Stimulated activated CD4-positive, alpha-beta T cell treated with anti-CD3 and anti-CD28 coated beads, Interleukin-4, amount 100 ng/mL, for 48 hours (primary cell): ENCODE results near the gene AK1.

Experiments
- DNase-seq, 2 donors: peaks; one replicate each; pipeline ENCODE4 v3.0.0-alpha.2; 2020; ENCODE audit warnings: low read depth in 2 of 2

AK1 gene, protein sequence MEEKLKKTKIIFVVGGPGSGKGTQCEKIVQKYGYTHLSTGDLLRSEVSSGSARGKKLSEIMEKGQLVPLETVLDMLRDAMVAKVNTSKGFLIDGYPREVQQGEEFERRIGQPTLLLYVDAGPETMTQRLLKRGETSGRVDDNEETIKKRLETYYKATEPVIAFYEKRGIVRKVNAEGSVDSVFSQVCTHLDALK

GRCh38 chr9:127877566-127877998, at the start of gene AK1:
TSS of gene AK1 (minus strand) at chr9:127877675. CDS start at chr9:127874617, 3,058 bp downstream.
- DNase-seq = no peak

- DNase-seq = no peak
Measured at GRCh38 chr9:127926906-127927200, 49.4 kb upstream of the AK1 start.

DNA sequence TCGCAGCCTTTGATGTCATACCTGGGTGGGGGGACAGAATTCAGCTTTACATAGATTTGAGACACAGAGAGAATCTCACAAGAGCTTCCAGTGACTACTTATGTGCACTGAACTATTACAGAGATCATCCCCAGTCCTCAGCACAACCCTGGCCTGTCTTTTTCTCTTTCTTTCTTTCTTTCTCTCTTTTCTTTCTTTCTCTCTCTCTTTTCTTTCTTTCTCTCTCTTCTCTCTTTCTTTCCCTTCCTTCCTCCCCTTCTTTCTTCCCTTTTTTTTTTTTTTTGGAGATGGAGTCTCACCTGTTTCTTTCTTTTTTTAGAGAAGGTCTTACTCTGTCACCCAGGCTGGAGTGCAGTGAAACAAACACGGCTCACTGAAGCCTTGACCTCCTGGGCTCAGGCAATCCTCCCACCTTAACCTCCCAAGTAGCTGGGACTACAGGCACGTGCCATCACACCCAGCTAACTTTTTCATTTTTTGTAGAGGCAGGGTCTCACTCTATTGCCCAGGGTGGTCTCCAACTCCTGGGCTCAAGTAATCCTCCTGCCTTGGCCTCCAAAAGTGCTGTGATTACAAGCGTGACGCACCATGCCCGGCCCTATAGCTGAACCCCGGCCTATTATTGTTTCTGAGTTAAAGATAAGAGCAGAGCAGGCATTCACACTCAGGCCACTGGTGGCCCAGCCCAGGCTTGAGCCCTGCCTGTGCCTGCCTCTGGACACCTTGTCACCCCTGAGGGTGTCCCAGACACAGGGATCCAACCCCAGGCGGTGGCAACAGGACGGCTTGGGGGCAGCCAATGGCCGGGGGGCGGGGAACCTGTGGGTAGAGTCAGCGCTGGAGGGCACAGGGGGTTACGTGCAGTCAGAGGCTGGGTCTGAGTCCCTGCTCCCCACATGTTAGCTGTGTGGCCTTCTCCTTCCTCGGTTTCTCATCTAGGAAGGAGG, 48.8 kb upstream of the AK1 start:
- no peak for DNase-seq

DNA sequence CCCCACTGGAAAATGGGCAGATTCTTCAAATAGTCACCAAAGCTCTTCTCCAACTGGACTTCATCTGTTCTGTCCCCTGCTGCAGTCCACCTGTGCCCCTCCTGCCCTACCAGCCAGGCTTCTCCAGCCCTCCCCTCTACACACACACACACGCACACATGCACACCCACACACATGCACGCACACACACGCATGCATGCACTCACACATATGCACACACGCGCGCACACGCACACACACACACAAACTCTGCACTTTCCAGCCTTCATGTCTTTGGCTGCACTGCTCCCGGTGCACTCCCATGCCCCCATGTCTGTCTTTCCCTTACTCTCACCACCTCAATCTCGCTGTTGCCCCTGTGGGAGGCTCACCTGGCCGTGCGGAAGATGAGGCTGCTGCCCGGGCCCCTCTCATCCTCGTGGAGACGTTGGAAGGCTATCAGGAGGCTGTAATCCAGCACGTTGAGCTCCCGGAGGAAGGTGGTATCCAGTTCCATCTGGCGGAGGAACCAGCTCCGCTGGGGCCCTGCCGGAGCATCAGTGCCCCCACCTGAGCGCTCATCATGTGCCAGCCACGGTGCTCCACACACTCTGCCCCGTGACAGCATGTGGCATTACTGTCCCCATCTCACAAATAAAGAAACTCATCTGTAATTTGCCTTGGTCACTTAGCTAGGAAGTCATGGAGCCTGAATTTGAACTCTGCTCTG, 47.4 kb upstream of the AK1 start:
- DNase-seq = no peak

DNA sequence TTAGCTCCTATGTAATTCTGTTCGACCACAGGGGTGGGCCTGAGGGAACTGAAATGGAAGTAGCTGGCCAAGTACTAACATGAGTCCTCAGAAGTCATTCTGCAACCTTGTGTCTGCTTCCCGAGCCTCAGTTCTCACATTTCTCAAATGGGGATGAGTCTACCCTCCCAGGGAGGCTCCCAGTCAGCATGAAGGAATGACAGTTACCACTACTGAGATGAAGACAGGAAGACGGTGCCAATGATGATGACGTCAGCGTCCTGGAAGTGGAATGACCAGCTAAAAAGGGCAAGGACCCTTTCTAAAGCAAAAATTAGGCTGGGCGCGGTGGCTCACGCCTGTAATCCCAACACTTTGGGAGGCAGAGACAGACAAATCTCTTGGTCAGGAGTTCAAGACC, 46.3 kb upstream of the AK1 start:
- no peak for DNase-seq

DNA sequence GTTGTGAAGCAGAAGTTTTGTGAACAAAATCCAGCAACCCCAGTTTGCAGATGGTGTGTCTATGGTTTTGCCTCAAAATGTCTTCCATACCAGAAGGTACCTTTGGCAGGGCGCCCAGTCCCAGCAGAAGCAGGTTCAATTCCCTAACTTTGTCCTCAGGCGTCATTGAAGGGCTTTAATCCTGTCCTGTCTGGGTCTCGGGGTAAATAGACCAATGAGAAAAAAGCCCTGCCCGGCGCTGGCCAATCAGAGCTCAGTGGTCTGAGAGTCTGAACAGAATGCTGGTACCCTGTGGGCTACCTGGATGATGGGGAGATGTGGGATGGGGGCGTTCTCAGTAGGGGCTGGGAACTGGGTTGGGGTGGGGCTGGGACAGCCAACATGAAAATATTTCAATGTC, 45.6 kb upstream of the AK1 start:
- DNase-seq = no peak

DNA sequence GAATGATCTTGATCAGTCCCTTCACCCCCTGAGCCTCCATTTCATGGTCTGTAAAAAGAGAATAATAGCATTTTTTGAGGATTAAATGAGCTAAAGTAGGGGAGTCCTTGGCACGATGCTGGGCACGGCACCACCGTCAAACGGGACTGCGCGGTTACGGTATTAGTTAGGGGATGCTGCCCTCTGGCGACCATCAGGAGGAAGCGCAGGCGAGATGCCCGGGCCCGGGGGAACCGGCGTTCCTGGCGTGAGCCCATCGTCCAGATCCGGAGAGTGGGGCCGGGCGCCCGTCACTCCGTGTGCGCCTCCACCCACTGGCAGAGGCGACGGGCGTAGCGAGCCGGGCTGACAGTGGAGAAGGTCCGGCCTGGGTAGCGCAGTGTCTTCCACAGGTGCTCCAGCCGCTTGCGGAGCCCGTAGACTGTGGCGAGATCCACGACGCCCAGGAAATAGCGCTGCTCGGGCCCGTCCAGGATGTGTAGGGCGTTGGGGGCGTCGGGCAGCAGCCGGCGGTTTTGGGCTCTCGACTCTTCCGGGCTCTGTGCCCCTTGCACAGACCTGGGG, 44.2 kb upstream of the AK1 start:
- DNase-seq = peak; percentile 69 to 80

DNA sequence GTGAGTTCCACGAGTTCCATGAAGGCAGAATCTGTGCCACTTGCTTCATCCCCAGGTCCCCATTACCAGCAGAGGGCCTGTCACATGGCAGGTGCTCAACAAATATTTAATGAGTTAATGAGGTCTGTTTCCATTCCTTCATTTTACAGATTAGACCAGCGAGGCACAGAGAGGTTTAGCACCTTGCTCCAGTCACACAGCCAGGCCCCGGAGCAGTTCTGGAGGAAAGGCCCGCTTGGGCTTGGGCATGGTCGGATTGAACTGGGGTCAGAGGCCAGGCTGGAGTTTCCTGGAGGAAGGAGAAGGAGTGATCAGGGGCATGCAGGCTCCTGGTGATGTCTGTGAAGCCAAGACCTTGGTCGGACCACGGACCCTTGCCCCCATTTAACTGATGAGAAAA, 43.3 kb upstream of the AK1 start:
- DNase-seq = no peak

DNA sequence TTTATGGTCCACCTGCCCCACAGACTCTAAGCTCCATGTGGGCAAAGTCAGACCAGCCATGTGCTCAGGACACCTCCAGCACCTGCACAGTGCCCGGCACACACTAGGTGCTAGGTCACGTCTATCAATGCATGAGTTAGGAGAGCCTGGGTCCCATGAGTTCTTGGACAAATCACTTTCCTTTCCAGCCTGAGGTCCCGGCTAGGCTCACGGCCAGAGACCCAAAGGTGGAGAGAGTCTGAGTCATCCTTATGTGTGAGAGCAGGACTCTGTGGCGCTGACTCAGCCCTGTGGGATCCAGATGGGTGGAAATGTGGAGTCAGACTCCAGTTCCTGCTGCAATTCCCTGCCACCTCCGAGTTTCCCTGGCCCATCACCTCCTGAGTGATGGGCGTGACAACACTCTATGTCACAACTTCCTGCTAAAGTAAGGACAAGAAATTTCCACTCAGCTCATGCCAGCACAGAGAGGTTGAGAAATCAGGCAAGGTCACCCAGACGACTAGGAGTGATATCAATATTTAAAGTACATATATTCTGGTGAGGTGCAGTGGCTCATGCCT, 41.9 kb upstream of the AK1 start:
- DNase-seq = no peak

- DNase-seq = no peak
Measured at GRCh38 chr9:127918183-127919107, 41.0 kb upstream of the AK1 start.

DNA sequence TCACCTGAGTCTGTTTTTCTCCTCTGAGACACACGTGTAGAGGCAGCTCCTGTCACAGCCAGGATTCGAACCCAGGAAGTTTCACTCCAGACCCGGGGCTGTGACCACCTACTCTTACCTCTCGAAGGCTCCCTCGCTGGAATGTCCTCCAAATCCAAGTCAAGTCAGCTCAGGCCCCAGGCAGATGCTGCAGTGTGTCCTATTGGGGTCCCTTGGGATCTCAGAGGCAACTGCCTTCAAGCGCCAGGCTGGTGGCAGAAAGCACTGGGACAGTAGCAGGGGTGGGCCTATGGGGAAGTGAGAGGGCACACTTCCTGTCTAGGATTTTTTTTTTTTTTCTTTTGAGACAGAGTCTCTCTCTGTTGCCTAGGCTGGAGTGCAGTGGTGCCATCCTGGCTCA, 40.1 kb upstream of the AK1 start:
- DNase-seq = no peak

- DNase-seq = peak; percentile 95 to 99
Measured at GRCh38 chr9:127916720-127917581, 39.5 kb upstream of the AK1 start, which contains the start of gene ST6GALNAC4. TSS of gene ST6GALNAC4 (minus strand) at chr9:127917041. CDS start at chr9:127916419, 622 bp downstream.

DNA sequence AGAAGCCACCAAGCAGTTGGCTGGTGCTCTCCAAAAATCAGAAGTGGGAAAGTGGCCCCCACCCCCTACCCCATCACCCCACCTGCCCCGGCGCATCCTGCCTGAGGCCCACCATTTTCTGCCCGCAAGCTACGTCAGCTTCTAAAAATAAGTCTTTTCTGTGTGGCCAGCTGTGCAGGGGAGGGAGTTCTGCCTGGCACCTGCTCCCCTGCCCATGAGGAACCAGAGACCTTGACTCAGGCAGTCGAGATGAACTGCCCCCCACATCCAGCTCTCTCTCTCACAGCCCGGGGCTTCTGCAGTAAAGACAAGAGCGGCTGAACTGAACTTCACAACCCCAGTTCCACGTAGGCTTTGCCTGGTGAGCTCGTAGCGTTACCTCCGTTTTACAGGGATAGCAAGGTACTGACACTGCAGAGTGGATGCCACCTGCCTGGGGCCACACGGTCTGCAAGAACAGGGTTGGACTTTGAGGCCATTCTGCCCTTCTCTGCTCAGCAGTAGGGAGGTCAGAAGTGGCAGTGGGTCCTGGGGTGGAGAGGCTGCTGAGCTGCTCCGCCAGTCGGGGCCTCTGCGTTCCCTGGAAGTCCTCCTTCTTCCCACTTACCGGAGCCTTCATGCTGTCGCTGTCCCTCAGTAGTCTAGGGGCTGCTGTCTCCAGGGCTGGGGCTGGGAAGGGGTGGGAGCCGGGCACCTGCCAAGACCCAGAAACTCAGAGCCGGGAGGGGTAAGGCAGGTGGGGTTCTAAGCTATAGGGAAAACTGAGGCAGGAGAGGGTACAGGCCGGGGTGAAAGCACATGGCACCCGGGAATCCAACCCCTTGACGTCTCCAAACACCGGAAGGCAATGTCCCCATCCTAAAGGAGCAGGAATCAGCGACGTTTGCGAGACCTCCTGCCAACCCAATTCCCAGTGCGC, 38.6 kb upstream of the AK1 start:
- DNase-seq = no peak

DNA sequence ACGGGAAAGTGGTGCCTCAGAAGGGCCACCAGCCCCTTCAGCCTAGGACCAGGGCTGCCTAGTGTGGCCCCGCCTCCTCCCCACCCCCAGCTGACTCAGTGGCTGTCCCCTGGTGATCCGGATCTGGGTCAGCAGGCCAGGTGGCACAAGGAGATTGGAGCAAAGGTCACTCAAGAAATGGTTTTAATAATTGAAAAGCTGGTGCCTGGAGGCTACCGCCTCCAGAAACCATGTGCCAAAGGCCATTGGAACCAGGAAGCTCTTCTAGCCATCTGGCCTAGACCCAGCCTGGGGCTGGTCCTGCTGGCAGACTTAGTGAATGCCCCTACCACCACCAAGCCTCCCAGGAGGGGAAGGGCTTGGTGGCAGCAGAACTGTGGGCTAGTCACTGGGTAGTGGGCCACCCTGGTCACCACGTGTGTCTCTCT, 37.9 kb upstream of the AK1 start:
- DNase-seq = no peak

DNA sequence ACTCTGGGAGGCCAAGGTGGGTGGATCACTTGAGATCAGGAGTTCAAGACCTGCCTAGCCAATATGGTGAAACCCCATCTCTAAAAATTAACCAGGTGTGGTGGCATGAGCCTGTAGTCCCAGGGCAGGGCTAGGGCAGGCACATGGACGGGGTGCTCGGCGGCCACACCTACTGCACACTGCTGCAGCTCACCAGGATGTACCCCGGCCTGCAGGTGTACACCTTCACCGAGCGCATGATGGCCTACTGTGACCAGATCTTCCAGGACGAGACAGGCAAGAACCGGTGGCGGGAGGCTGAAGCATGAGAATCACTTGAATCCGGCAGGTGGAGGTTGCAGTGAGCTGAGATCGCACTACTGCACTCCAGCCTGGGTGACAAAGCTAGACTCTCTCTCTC, 36.2 kb upstream of the AK1 start:
- DNase-seq = no peak

DNA sequence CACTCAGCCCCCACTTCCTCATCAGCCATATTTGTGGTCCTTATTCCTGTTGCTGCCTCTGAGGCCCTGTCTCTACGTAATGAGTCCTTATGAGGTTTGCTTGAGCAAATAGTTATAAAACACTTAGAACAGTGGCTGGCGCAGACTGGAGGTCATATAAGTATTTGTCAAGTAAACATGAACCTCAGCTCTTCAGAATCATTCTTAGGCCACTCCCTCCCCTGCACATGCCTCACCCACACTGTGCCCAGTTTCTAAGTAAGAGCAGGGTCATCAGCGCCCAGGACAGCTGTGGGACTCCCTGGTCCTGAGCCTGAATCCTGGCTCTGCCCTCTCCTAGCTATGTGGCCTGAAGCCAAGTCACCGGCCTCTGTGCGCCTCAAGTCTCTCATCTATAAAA, 35.4 kb upstream of the AK1 start:
- no peak for DNase-seq

GRCh38 chr9:127912296-127912695, 34.8 kb upstream of the AK1 start:
- no peak for DNase-seq

- no peak for DNase-seq
Measured at GRCh38 chr9:127910613-127911205, 33.2 kb upstream of the AK1 start.
